Upper lobe of left lung (tissue), 4 donors: ENCODE results near the gene TMEM154.

Source experiments
- CTCF ChIP-seq, 6 experiments: fragments of 450-650 bp in 4 of 6; fragments of 200-600 bp in 2 of 6; sonication (generic) in 2 of 6; IDR thresholded peaks; one replicate each; pipeline ENCODE4 v1.5.1; 2016 to 2019; ENCODE audit warnings: antibody characterized with exemption in 6 of 6
- POLR2A ChIP-seq, 4 donors: fragments of 450-650 bp; IDR thresholded peaks; one replicate each; pipeline ENCODE4 v1.5.1; 2016 to 2017; ENCODE audit warnings: antibody characterized with exemption in 4 of 4, mild to moderate bottlenecking in 2 of 4
- POLR2AphosphoS5 ChIP-seq, 2 donors: sonication (generic); formaldehyde crosslinking; IDR thresholded peaks; one replicate each; pipeline ENCODE4 v1.5.1; 2017; ENCODE audit warnings: antibody characterized with exemption in 2 of 2

GRCh38 chr4:152687974-152688599, 8.3 kb upstream of the TMEM154 start:
- TF ChIP-seq CTCF (IDR thresholded peaks at IDR 0.05) = no peak
- no peak for TF ChIP-seq POLR2AphosphoS5 (IDR thresholded peaks at IDR 0.05)
- TF ChIP-seq POLR2A (IDR thresholded peaks at IDR 0.05) = no peak
